Large intestine (tissue), 12 donors: ENCODE measurements around the gene MAP9. TPM values are rescaled to one million over a fixed set of nuclear protein-coding genes. Genes with fewer than 3 reads are reported as not detected.
"Not testable (repeated sequence)": the region's sequence is repeated elsewhere in the genome, so short reads cannot be mapped to it uniquely, and the experiment has no call there.

ENCODE experiments used
- DNase-seq, 2 donors: peaks; one replicate each; pipeline versions ENCODE4 v3.0.0 to v3.0.0-alpha.2; 2013
- H3K27ac ChIP-seq: one replicate; pipeline ENCODE4 v1.5.1; 2013; ENCODE audit warnings: low read length
- H3K27me3 ChIP-seq: 2 replicates; pipeline ENCODE4 v1.6.1; 2013; ENCODE audit warnings: low read length; ENCODE audit not compliant: control insufficient read depth, insufficient read depth
- H3K36me3 ChIP-seq: 2 replicates; pipeline ENCODE4 v1.6.1; 2013; ENCODE audit warnings: low read length; ENCODE audit not compliant: control insufficient read depth, insufficient read depth
- H3K4me1 ChIP-seq: one replicate; pipeline ENCODE4 v1.6.1; 2013; ENCODE audit warnings: low read length; ENCODE audit not compliant: control insufficient read depth, insufficient read depth
- H3K4me3 ChIP-seq: one replicate; pipeline ENCODE4 v1.5.1; 2013; ENCODE audit warnings: low read length
- H3K9me3 ChIP-seq: one replicate; pipeline ENCODE4 v1.6.1; 2013; ENCODE audit warnings: mild to moderate bottlenecking, low read depth, low read length, moderate library complexity; ENCODE audit not compliant: control insufficient read depth
- WGBS: methylation state at CpG from one replicate; pipeline ENCODE4 v1.1.5; 2013; ENCODE audit warnings: low lambda C conversion rate; ENCODE audit not compliant: insufficient coverage; 5-methylcytosine and 5-hydroxymethylcytosine counted together
- long read RNA-seq, 11 donors: transcript quantifications; one replicate each; lab custom pipeline, GENCODE V29; 2026
- polyA plus RNA-seq: library from polyadenylated mRNA; unstranded; fragments of 120-200 nt; gene quantifications from one replicate; pipeline ENCODE4 v1.2.1, GENCODE V29; 2013

MAP9 gene
- polyA plus RNA-seq = 7.4 TPM
- long read RNA-seq, donor 1 = 0 reads
- long read RNA-seq, donor 2, partial matches to known transcripts = 0 of 1 reads
- long read RNA-seq, donor 2, other reads (novel, unspliced or antisense) = 0 of 1 reads
- long read RNA-seq, donor 3 = 0 reads
- long read RNA-seq, donor 4 = 0 reads
- long read RNA-seq, donor 5 = 0 reads
- long read RNA-seq, donor 6, partial matches to known transcripts = 0 of 2 reads
- long read RNA-seq, donor 6, other reads (novel, unspliced or antisense) = 0 of 2 reads
- long read RNA-seq, donor 7, partial matches to known transcripts = 0 of 4 reads
- long read RNA-seq, donor 7, other reads (novel, unspliced or antisense) = 0 of 4 reads
- long read RNA-seq, donor 8, partial matches to known transcripts = 0 of 1 reads
- long read RNA-seq, donor 8, other reads (novel, unspliced or antisense) = 0 of 1 reads
- long read RNA-seq, donor 9, partial matches to known transcripts = 0 of 1 reads
- long read RNA-seq, donor 9, other reads (novel, unspliced or antisense) = 0 of 1 reads
- long read RNA-seq, donor 10, partial matches to known transcripts = 0 of 4 reads
- long read RNA-seq, donor 10, other reads (novel, unspliced or antisense) = 0 of 4 reads
- long read RNA-seq, donor 11, partial matches to known transcripts = 0 of 2 reads
- long read RNA-seq, donor 11, other reads (novel, unspliced or antisense) = 0 of 2 reads

GRCh38 chr4:155376387-155377268 is at the start of gene MAP9:
Gene MAP9 (minus strand): TSS chr4:155376965. CDS start chr4:155375850, 1,115 bp downstream.
- H3K36me3 ChIP-seq = no peaks in the 10 kb centered on the region

DNA sequence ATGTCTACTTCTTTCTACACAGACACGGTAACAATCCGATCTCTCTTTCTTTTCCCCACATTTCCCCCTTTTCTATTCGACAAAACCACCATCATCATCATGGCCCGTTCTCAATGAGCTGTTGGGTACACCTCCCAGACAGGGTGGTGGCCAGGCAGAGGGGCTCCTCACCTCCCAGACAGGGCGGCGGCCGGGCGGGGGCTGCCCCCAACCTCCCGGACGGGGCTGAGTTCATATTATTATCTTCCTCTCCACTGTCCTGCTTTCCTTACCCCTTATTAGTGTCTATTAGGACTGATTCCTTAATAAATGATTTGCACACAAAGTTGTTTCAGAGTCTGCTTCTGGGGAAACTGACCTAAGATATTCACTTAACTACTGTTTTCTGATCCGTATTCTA is 48.0 kb upstream of the MAP9 start:
- H3K27me3 ChIP-seq, H3K36me3 ChIP-seq, H3K4me1 ChIP-seq, H3K4me3 ChIP-seq, DNase-seq, H3K27ac ChIP-seq: not testable (repeated sequence)
- WGBS = 100% methylated on average over 1 of the region's 11 CpGs
- peaks cover 10% of the 10 kb centered on the region for H3K9me3 ChIP-seq

More at GRCh38 chr4:155376387-155377268, at the start of gene MAP9:
- Histone ChIP-seq H3K9me3 (peaks cover 4% of the 10 kb centered on the region), H3K4me3 (peak within 1 kb of the TSS; percentile 73), H3K27ac (no peak within 1 kb of the TSS), H3K4me1 (no peaks in the 10 kb centered on the region), H3K27me3 (peaks cover 5% of the 10 kb centered on the region)
- DNase-seq = peak; percentile 85 to 86
- WGBS = 69% methylated on average over 4 of the region's 66 CpGs

GRCh38 chr4:155423671-155424070 is 46.9 kb upstream of the MAP9 start:
- Histone ChIP-seq H3K9me3 (peaks cover 10% of the 10 kb centered on the region), H3K27ac (no peak overlapping the region), H3K4me1 (no peaks in the 10 kb centered on the region), H3K4me3 (no peak overlapping the region), H3K27me3 (no peaks in the 10 kb centered on the region), H3K36me3 (no peaks in the 10 kb centered on the region)
- no peak for DNase-seq
- no CpG with 5 or more reads among the region's 1 CpG for WGBS

DNA sequence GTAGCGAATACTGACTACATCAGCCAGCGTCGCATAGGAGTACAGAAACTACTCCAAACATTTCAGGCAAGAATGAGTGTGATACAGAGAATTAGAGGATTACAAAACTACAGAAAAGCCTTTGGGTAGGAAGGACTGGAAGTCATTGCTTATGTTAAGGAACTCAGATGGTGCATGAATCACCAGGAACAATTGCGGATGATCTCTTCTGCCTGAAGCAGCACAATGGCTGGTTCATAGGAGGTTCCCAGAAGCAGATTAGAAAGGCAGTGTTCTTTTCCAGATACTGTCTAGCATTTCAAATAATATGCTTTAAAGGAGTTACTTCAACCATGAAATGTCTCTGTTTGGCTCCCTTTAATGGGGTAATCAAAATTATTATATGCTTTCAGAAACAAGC is 42.5 kb upstream of the MAP9 start:
- Histone ChIP-seq H3K9me3 (no peaks in the 10 kb centered on the region), H3K4me1 (no peaks in the 10 kb centered on the region), H3K27ac (no peak overlapping the region), H3K36me3 (no peaks in the 10 kb centered on the region), H3K4me3 (no peak overlapping the region), H3K27me3 (no peaks in the 10 kb centered on the region)
- WGBS = 100% methylated on average over 4 of the region's 4 CpGs
- no peak for DNase-seq

DNA sequence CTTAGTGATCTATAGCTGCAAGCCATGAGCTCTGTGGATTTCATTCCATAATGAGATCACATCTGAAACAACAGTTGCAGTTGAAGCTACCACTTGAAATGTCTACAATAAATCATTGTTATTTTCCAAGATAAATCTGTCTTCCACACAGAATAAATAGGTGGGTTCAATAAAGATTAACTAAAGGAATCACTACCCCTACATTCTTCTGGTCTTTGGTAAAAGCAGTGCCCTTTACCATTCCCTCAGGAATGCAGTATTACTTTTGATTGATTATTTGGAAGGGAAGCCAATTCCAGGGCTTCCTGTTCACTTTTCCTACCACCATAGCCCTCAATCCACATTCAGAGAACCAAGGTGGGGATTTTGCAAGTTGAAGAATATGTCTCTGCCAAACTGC is 38.9 kb upstream of the MAP9 start:
- no peak for DNase-seq
- Histone ChIP-seq H3K9me3 (no peaks in the 10 kb centered on the region), H3K36me3 (no peaks in the 10 kb centered on the region), H3K27me3 (no peaks in the 10 kb centered on the region), H3K4me3 (no peak overlapping the region), H3K4me1 (no peaks in the 10 kb centered on the region), H3K27ac (no peak overlapping the region)

- Histone ChIP-seq H3K27ac (no peak overlapping the region), H3K27me3 (no peaks in the 10 kb centered on the region), H3K9me3 (no peaks in the 10 kb centered on the region), H3K4me3 (no peak overlapping the region), H3K36me3 (no peaks in the 10 kb centered on the region), H3K4me1 (no peaks in the 10 kb centered on the region)
- no peak for DNase-seq
- WGBS = 100% methylated on average over 1 of the region's 1 CpG
These were observed 36.7 kb upstream of the MAP9 start for GRCh38 chr4:155413451-155413850.

GRCh38 chr4:155411546-155411945 is 34.8 kb upstream of the MAP9 start:
- no peak overlapping the region for H3K4me3 ChIP-seq
- H3K36me3 ChIP-seq = no peaks in the 10 kb centered on the region
- DNase-seq = no peak
- no peaks in the 10 kb centered on the region for H3K4me1 ChIP-seq
- no peaks in the 10 kb centered on the region for H3K27me3 ChIP-seq
- WGBS = no CpG with 5 or more reads among the region's 2 CpGs
- H3K27ac ChIP-seq = no peak overlapping the region
- no peaks in the 10 kb centered on the region for H3K9me3 ChIP-seq

GRCh38 chr4:155408796-155409195 is 32.0 kb upstream of the MAP9 start:
- no peak overlapping the region for H3K4me3 ChIP-seq
- H3K36me3 ChIP-seq = no peaks in the 10 kb centered on the region
- WGBS = 100% methylated on average over 1 of the region's 1 CpG
- H3K27me3 ChIP-seq = no peaks in the 10 kb centered on the region
- H3K4me1 ChIP-seq = no peaks in the 10 kb centered on the region
- DNase-seq = no peak
- H3K27ac ChIP-seq = no peak overlapping the region
- no peaks in the 10 kb centered on the region for H3K9me3 ChIP-seq

GRCh38 chr4:155407480-155407879 is 30.7 kb upstream of the MAP9 start:
- no peak overlapping the region for H3K27ac ChIP-seq
- no peak overlapping the region for H3K4me3 ChIP-seq
- no peaks in the 10 kb centered on the region for H3K4me1 ChIP-seq
- H3K9me3 ChIP-seq = no peaks in the 10 kb centered on the region
- WGBS = 89% methylated on average over 1 of the region's 1 CpG
- DNase-seq = no peak
- no peaks in the 10 kb centered on the region for H3K27me3 ChIP-seq
- no peaks in the 10 kb centered on the region for H3K36me3 ChIP-seq

- H3K27me3 ChIP-seq = no peaks in the 10 kb centered on the region
- DNase-seq = no peak
- no peaks in the 10 kb centered on the region for H3K36me3 ChIP-seq
- H3K4me1 ChIP-seq = no peaks in the 10 kb centered on the region
- no peak overlapping the region for H3K27ac ChIP-seq
- no peak overlapping the region for H3K4me3 ChIP-seq
- WGBS = 54% methylated on average over 2 of the region's 2 CpGs
- H3K9me3 ChIP-seq = no peaks in the 10 kb centered on the region
These were observed 28.3 kb upstream of the MAP9 start for GRCh38 chr4:155405059-155405458.
